Keratinocyte (primary cell): ENCODE results near the gene ARID4A. TPM values are rescaled to one million over a fixed set of nuclear protein-coding genes. Genes with fewer than 3 reads are reported as not detected.

Source experiments
- DNase-seq: peaks from one replicate; pipeline ENCODE4 v3.0.0-alpha.2; 2011; ENCODE audit warnings: low read depth, missing footprints, low spot score
- FAIRE-seq: peaks from 2 replicates; lab custom pipeline; 2011; peaks lifted over from hg19 to GRCh38; lab: Jason Lieb, UNC
- H2AFZ ChIP-seq: 2 replicates; pipeline ENCODE4 v1.6.0; 2012; ENCODE audit warnings: low read length, control low read depth, inconsistent platforms; ENCODE audit not compliant: control insufficient read depth
- H3K27ac ChIP-seq: 2 replicates; pipeline ENCODE4 v1.5.1; 2011; ENCODE audit warnings: low read length; ENCODE audit not compliant: control insufficient read depth, insufficient read depth
- H3K27me3 ChIP-seq: 3 replicates; pipeline ENCODE4 v1.6.0; 2011; ENCODE audit warnings: low read length; ENCODE audit not compliant: control insufficient read depth, insufficient read depth; ENCODE audit errors: extremely low read depth
- H3K36me3 ChIP-seq, 2 experiments: 2 replicates in 1 of 2; 3 replicates in 1 of 2; pipeline ENCODE4 v1.5.1; 2011; ENCODE audit warnings: low read length in 2 of 2, mild to moderate bottlenecking in 1 of 2; ENCODE audit not compliant: control insufficient read depth in 2 of 2, insufficient read depth in 2 of 2; ENCODE audit errors: extremely low read depth in 1 of 2
- H3K4me1 ChIP-seq: 3 replicates; pipeline ENCODE4 v1.5.1; 2011; ENCODE audit warnings: low read length; ENCODE audit not compliant: control insufficient read depth, insufficient read depth; ENCODE audit errors: extremely low read depth
- H3K4me2 ChIP-seq: 3 replicates; pipeline ENCODE4 v1.6.0; 2011; ENCODE audit warnings: low read depth, low read length; ENCODE audit not compliant: control insufficient read depth, insufficient read depth; ENCODE audit errors: extremely low read depth
- H3K4me3 ChIP-seq, 3 experiments: fragments of 200-600 bp in 1 of 3; sonication (generic) in 1 of 3; 2 replicates in 2 of 3; 3 replicates in 1 of 3; pipeline ENCODE4 v1.5.1; 2011 to 2016; ENCODE audit warnings: low read length in 3 of 3, mild to moderate bottlenecking in 3 of 3, control low read depth in 2 of 3, inconsistent platforms in 1 of 3, low read depth in 1 of 3, mixed read lengths in 1 of 3, mixed run types in 1 of 3, moderate library complexity in 1 of 3; ENCODE audit not compliant: control insufficient read depth in 2 of 3, insufficient read depth in 2 of 3; ENCODE audit errors: extremely low read depth in 1 of 3
- H3K79me2 ChIP-seq: 2 replicates; pipeline ENCODE4 v1.6.0; 2012; ENCODE audit warnings: low read length; ENCODE audit not compliant: control insufficient read depth, insufficient read depth
- H3K9ac ChIP-seq: 3 replicates; pipeline ENCODE4 v1.6.0; 2011; ENCODE audit warnings: low read length; ENCODE audit not compliant: control insufficient read depth, insufficient read depth; ENCODE audit errors: extremely low read depth
- H3K9me1 ChIP-seq: 3 replicates; pipeline ENCODE4 v1.6.0; 2011; ENCODE audit warnings: low read length; ENCODE audit not compliant: control insufficient read depth, insufficient read depth; ENCODE audit errors: extremely low read depth
- H3K9me3 ChIP-seq: 2 replicates; pipeline ENCODE4 v1.5.1; 2012; ENCODE audit warnings: low read depth, low read length; ENCODE audit not compliant: control insufficient read depth
- H4K20me1 ChIP-seq: 3 replicates; pipeline ENCODE4 v1.6.0; 2011; ENCODE audit warnings: low read length; ENCODE audit not compliant: control insufficient read depth, insufficient read depth; ENCODE audit errors: extremely low read depth
- CTCF ChIP-seq, 3 experiments: IDR thresholded peaks in 1 of 3; conservative IDR thresholded peaks in 1 of 3; optimal IDR thresholded peaks in 1 of 3; 2 replicates in 2 of 3; 3 replicates in 1 of 3; pipeline versions ENCODE3 to v1.5.1; 2011; ENCODE audit warnings: low read length in 3 of 3, mild to moderate bottlenecking in 3 of 3, moderate library complexity in 2 of 3, control low read depth in 1 of 3, inconsistent platforms in 1 of 3; ENCODE audit not compliant: insufficient read depth in 2 of 3; ENCODE audit errors: extremely low read depth in 1 of 3
- EZH2 ChIP-seq: IDR thresholded peaks from one replicate; pipeline ENCODE4 v1.6.1; 2012; ENCODE audit warnings: inconsistent platforms, mild to moderate bottlenecking, low read length, moderate library complexity
- dilution Hi-C: fragments of 300-500 bp; cut with MboI; formaldehyde crosslinking; loops from one replicate; pipeline ENCODE4 v1.7.0; 2020; ENCODE audit warnings: low sequenced_read_pairs; ENCODE audit not compliant: extremely low pct_ligation_motif_present
- polyA plus RNA-seq, 5 experiments: library from polyadenylated mRNA; depleted of rRNA in 3 of 5; stranded (reverse) in 3 of 5; stranded (forward) in 1 of 5; unstranded in 1 of 5; fragments of >200 nt; gene quantifications; 1 replicate in 1 of 5; 2 replicates in 3 of 5; 3 replicates in 1 of 5; pipeline versions ENCODE4 v1.2.1 to v1.2.3, GENCODE V29; 2011 to 2012; ENCODE audit warnings: missing spikeins in 2 of 5, low read depth in 1 of 5, low replicate concordance in 1 of 5

ARID4A gene
- polyA plus RNA-seq, 1 donor (not counting 4 experiments of a cell fraction or from before 2014, with no cell fraction given): 8.4 TPM

GRCh38 chr14:58270628-58271027, 27.7 kb upstream of the ARID4A start:
- no peak overlapping the region for H3K27ac ChIP-seq
- H4K20me1 ChIP-seq: peaks cover 2% of the 10 kb centered on the region
- no peaks in the 10 kb centered on the region for H3K4me1 ChIP-seq
- no peaks in the 10 kb centered on the region for H3K9me3 ChIP-seq
- FAIRE-seq (no peak), DNase-seq (no peak)
- no peaks in the 10 kb centered on the region for H3K27me3 ChIP-seq
- no peak overlapping the region for H3K9ac ChIP-seq
- H3K36me3 ChIP-seq: peaks cover 6 to 27% of the 10 kb centered on the region in 2 experiments
- no peaks in the 10 kb centered on the region for H3K9me1 ChIP-seq
- H3K4me3 ChIP-seq: no peak overlapping the region
- dilution Hi-C loops: no loop called here
- no peak for TF ChIP-seq EZH2
- no peak for TF ChIP-seq CTCF (optimal IDR thresholded peaks at IDR 0.05 in 1 of 3, IDR thresholded peaks at IDR 0.05 in 1 of 3, conservative IDR thresholded peaks at IDR 0.05 in 1 of 3; ENCODE audit: extremely low read depth in 1 of 3, insufficient read depth in 2 of 3, low read length in 3 of 3)
- no peak overlapping the region for H3K4me2 ChIP-seq
- H2AFZ ChIP-seq: no peak overlapping the region
- peaks cover 17% of the 10 kb centered on the region for H3K79me2 ChIP-seq

GRCh38 chr14:58272588-58273372, 25.6 kb upstream of the ARID4A start:
- Histone ChIP-seq H3K4me3 (no peak overlapping the region), H3K27ac (no peak overlapping the region), H3K27me3 (no peaks in the 10 kb centered on the region), H3K79me2 (peaks cover 35% of the 10 kb centered on the region), H3K9ac (no peak overlapping the region), H2AFZ (no peak overlapping the region), H3K9me1 (no peaks in the 10 kb centered on the region), H4K20me1 (peaks cover 2% of the 10 kb centered on the region), H3K36me3 (peaks cover 7 to 27% of the 10 kb centered on the region in 2 experiments), H3K4me1 (no peaks in the 10 kb centered on the region), H3K4me2 (no peak overlapping the region), H3K9me3 (no peaks in the 10 kb centered on the region)
- dilution Hi-C loops: no loop called here
- FAIRE-seq (peak; percentile 81), DNase-seq (no peak)
- peak; percentile 15 to 17 (median 16) for TF ChIP-seq CTCF (optimal IDR thresholded peaks at IDR 0.05 in 1 of 3, IDR thresholded peaks at IDR 0.05 in 1 of 3, conservative IDR thresholded peaks at IDR 0.05 in 1 of 3; ENCODE audit: extremely low read depth in 1 of 3, insufficient read depth in 2 of 3, low read length in 3 of 3)
- TF ChIP-seq EZH2: no peak
